CD4-positive, alpha-beta memory T cell (primary cell): ENCODE measurements around the gene TOP1. TPM values are rescaled to one million over a fixed set of nuclear protein-coding genes. Genes with fewer than 3 reads are reported as not detected.
A peak's percentile ranks its signal among the peaks of the same experiment; 100 is the strongest.

ENCODE experiments used
- CTCF ChIA-PET: fragments of 350-600 bp; sonication (Branson Sonifier 250); formaldehyde crosslinking; loops from one replicate; lab custom pipeline; 2021; ENCODE audit warnings: inconsistent platforms; ENCODE audit not compliant: partially characterized antibody; lab: Charles Lee
- POLR2A ChIA-PET: fragments of 350-600 bp; sonication (Branson Sonifier 250); formaldehyde crosslinking; loops from one replicate; lab custom pipeline; 2021; ENCODE audit not compliant: partially characterized antibody; lab: Charles Lee
- DNase-seq, 5 donors: peaks; one replicate each; pipeline versions ENCODE4 v3.0.0 to v3.0.0-alpha.2; 2020 to 2022; ENCODE audit warnings: mixed read lengths in 1 of 5
- H3K27ac ChIP-seq: one replicate; pipeline ENCODE4 v1.7.0; 2013; ENCODE audit warnings: low read depth, low read length
- H3K27me3 ChIP-seq: 2 replicates; pipeline ENCODE4 v1.7.0; 2013; ENCODE audit warnings: mild to moderate bottlenecking, low read length, moderate library complexity; ENCODE audit not compliant: insufficient read depth
- H3K36me3 ChIP-seq: 2 replicates; pipeline ENCODE4 v1.7.0; 2013; ENCODE audit warnings: mild to moderate bottlenecking, low read length, moderate library complexity; ENCODE audit not compliant: insufficient read depth
- H3K4me1 ChIP-seq: 2 replicates; pipeline ENCODE4 v1.7.0; 2013; ENCODE audit warnings: mild to moderate bottlenecking, low read length, moderate library complexity; ENCODE audit not compliant: insufficient read depth
- H3K4me3 ChIP-seq, 2 donors: one replicate each; pipeline ENCODE4 v1.7.0; 2013; ENCODE audit warnings: low read length in 2 of 2, mild to moderate bottlenecking in 1 of 2
- H3K9me3 ChIP-seq, 2 donors: one replicate each; pipeline ENCODE4 v1.7.0; 2013; ENCODE audit warnings: low read length in 2 of 2, control low read depth in 1 of 2; ENCODE audit not compliant: control insufficient read depth in 1 of 2
- H3K27ac Mint-ChIP-seq, 7 donors: one replicate each; pipeline ENCODE4 v1.8.0; 2020 to 2021; ENCODE audit warnings: mixed read lengths in 7 of 7, mild to moderate bottlenecking in 6 of 7, inconsistent platforms in 3 of 7, moderate library complexity in 3 of 7
- H3K27me3 Mint-ChIP-seq, 2 donors: one replicate each; pipeline ENCODE4 v1.8.0; 2020 to 2021; ENCODE audit warnings: mixed read lengths in 2 of 2
- H3K36me3 Mint-ChIP-seq, 2 donors: one replicate each; pipeline ENCODE4 v1.8.0; 2020 to 2021; ENCODE audit warnings: mixed read lengths in 2 of 2, inconsistent platforms in 1 of 2, mild to moderate bottlenecking in 1 of 2
- H3K4me1 Mint-ChIP-seq, 4 donors: one replicate each; pipeline ENCODE4 v1.8.0; 2020 to 2021; ENCODE audit warnings: mixed read lengths in 4 of 4, mild to moderate bottlenecking in 1 of 4
- H3K4me3 Mint-ChIP-seq, 8 donors: one replicate each; pipeline ENCODE4 v1.8.0; 2020 to 2021; ENCODE audit warnings: mixed read lengths in 8 of 8, mild to moderate bottlenecking in 7 of 8, moderate library complexity in 6 of 8, inconsistent platforms in 3 of 8
- H3K9me3 Mint-ChIP-seq, 8 donors: one replicate each; pipeline ENCODE4 v1.8.0; 2020 to 2021; ENCODE audit warnings: mixed read lengths in 8 of 8, mild to moderate bottlenecking in 5 of 8, inconsistent platforms in 3 of 8, moderate library complexity in 1 of 8
- intact Hi-C: fragments of 100-400 bp; cut with micrococcal nuclease; formaldehyde crosslinking; loops from one replicate; pipeline ENCODE4 v1.15.1; 2023
- polyA plus RNA-seq, 2 donors: library from polyadenylated mRNA; unstranded; fragments of 300-500 nt; fragmentation: Illumina TruSeq; gene quantifications; one replicate each; pipeline ENCODE4 v1.2.3, GENCODE V29; 2021
- total RNA-seq, 2 experiments: library from RNA; stranded (reverse); gene quantifications; one replicate each; pipeline ENCODE4 v1.2.3, GENCODE V29; 2021

TOP1 gene
- total and polyA plus RNA-seq, 4 experiments from 2014 or later = 3.8 to 47.5 (median 30.0) TPM

DNA sequence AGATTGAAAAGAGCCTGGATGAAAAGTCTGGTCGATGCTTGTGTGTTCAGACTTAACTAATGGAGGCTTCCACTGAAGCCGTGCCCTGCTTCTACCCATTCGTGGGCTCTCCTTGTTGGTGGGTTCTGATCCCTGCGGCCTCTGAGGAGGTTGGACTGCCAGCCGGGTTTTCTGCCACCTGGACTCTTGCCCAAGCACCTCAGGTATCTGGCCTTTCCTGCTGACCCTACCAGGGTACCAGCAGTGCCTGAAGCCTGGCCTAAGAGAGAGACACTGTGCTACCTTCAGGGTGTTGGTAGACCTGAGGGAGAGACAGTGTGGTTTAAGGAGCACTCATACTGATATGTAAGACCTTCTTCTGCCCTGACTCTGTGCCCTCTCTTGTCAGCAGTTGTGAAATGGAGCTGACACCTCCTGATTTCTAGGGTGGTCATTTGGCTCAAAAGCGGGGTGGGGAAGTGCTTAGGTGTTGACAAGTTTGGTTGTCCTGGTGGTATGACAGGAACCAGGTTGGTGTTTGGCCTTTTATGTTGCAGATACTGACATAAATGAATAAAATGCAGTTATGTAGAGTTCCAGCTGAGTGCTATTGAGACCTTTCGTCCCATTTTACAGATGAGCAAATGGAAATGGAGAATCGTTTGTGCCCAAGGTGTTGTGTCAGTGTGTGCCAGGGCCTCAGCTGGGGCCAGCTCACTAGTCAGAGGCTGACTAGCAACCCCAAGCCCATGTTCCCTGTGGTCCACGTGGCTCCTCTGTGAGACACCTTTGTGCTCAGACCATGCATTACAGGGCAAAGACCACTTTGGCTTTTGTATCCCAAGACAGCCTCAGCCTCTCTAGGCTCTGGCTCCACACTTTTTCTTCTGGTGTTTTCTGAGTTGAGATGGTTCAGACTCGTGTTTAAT is 111.9 kb downstream of the TOP1 start:
- Histone ChIP-seq H3K27me3 (no peaks in the 10 kb centered on the region), H3K36me3 (no peaks in the 10 kb centered on the region), H3K4me3 (peak overlapping the region; percentile 82), H3K4me1 (peaks cover 77% of the 10 kb centered on the region), H3K9me3 (no peaks in the 10 kb centered on the region), H3K27ac (peak overlapping the region; percentile 84)
- POLR2A ChIA-PET = interaction anchor here (5.1 to 16.2 kb wide), 2 partner anchors 13 to 33 kb away, joined by 22 to 753 read pairs; no protein-coding TSS in a partner anchor
- intact Hi-C loops = no loop called here
- Mint-ChIP-seq H3K27ac (peak overlapping the region; percentile 88 to 98 (median 93)), H3K4me3 (peak overlapping the region; percentile 93 to 99 (median 96)), H3K4me1 (peaks cover 68 to 86% (median 75%) of the 10 kb centered on the region in 4 donors), H3K36me3 (peaks cover 9 to 27% of the 10 kb centered on the region in 2 donors), H3K27me3 (no peaks in the 10 kb centered on the region), H3K9me3 (no peaks in the 10 kb centered on the region)
- DNase-seq = peak in 1 of 5 donors; percentile 19
- CTCF ChIA-PET = interaction anchor here (1.2 to 9.9 kb wide), 4 partner anchors 11 to 32 kb away, joined by 3 to 178 read pairs (median 42); no protein-coding TSS in a partner anchor

DNA sequence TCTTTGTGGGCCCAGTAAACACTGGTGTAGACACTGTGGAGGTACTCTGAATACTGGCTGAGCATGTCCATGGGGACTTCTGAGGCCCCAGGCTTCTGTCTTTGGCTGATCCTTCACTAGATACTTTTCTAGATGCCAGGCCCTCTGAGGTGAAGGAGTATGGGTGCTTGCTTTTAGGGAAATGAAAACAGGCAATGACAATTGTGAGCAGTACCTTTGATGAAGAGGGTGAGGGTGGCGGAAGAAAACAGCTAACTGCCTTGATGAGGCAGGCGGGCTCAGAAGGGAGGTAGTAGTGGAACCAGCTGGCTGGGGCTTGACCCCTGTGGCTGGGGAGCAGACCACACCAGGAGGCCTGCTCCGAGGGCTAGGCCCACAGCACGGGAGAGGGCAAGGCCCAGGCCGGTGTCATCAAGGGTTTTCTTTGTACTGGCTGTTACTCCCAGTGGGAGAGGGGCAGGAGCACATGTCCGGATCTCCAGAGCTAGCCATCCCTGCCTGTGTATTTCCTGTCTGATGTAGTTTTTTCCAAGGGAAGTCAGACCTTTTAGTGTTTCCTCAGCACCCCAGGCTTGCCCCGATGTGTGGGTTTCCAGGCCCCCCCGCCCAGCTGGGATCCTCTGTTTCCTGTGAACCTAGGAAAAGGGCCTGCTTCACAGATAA is 112.7 kb downstream of the TOP1 start:
- Histone ChIP-seq H3K27ac (peak overlapping the region; percentile 84), H3K36me3 (no peaks in the 10 kb centered on the region), H3K4me1 (peaks cover 77% of the 10 kb centered on the region), H3K4me3 (peak overlapping the region; percentile 82), H3K27me3 (no peaks in the 10 kb centered on the region), H3K9me3 (no peaks in the 10 kb centered on the region)
- peak in 1 of 5 donors; percentile 43 for DNase-seq
- H3K27ac Mint-ChIP-seq = peak overlapping the region; percentile 88 to 98 (median 93)
- H3K4me1 Mint-ChIP-seq = peaks cover 69 to 86% (median 75%) of the 10 kb centered on the region in 4 donors
- H3K9me3 Mint-ChIP-seq = no peaks in the 10 kb centered on the region
- POLR2A ChIA-PET = interaction anchor here (0.7 to 16.2 kb wide), 7 partner anchors 12 to 150 kb away, joined by 3 to 753 read pairs (median 4); no protein-coding TSS in a partner anchor
- H3K36me3 Mint-ChIP-seq = peaks cover 9 to 26% of the 10 kb centered on the region in 2 donors
- CTCF ChIA-PET = interaction anchor here (1.3 to 9.9 kb wide), 6 partner anchors 7 to 31 kb away, joined by 3 to 178 read pairs (median 4); no protein-coding TSS in a partner anchor
- H3K27me3 Mint-ChIP-seq = no peaks in the 10 kb centered on the region
- intact Hi-C loops = no loop called here
- H3K4me3 Mint-ChIP-seq = peak overlapping the region; percentile 93 to 99 (median 96)

- CTCF ChIA-PET = interaction anchor here (0.6 to 9.9 kb wide), 7 partner anchors 8 to 90 kb away, joined by 3 to 178 read pairs (median 4); no protein-coding TSS in a partner anchor
- Histone ChIP-seq H3K27me3 (no peaks in the 10 kb centered on the region), H3K36me3 (no peaks in the 10 kb centered on the region), H3K4me1 (peaks cover 82% of the 10 kb centered on the region), H3K4me3 (peak overlapping the region; percentile 38 to 82), H3K9me3 (no peaks in the 10 kb centered on the region), H3K27ac (peak overlapping the region; percentile 84)
- H3K9me3 Mint-ChIP-seq = no peaks in the 10 kb centered on the region
- no peaks in the 10 kb centered on the region for H3K27me3 Mint-ChIP-seq
- peak in 1 of 5 donors; percentile 47 for DNase-seq
- peak overlapping the region; percentile 93 to 99 (median 96) for H3K4me3 Mint-ChIP-seq
- POLR2A ChIA-PET = interaction anchor here (0.7 to 16.2 kb wide), 8 partner anchors 8 to 150 kb away, joined by 3 to 753 read pairs (median 4); no protein-coding TSS in a partner anchor
- intact Hi-C loops = no loop called here
- H3K27ac Mint-ChIP-seq = peak overlapping the region; percentile 88 to 98 (median 93)
- H3K4me1 Mint-ChIP-seq = peaks cover 77 to 93% (median 83%) of the 10 kb centered on the region in 4 donors
- peaks cover 16 to 31% of the 10 kb centered on the region in 2 donors for H3K36me3 Mint-ChIP-seq
Observed at GRCh38 chr20:41142245-41142644, 113.6 kb downstream of the TOP1 start.

- Mint-ChIP-seq H3K9me3 (no peaks in the 10 kb centered on the region), H3K4me3 (peak overlapping the region; percentile 93 to 99 (median 96)), H3K4me1 (peaks cover 79 to 100% (median 87%) of the 10 kb centered on the region in 4 donors), H3K36me3 (peaks cover 17 to 32% of the 10 kb centered on the region in 2 donors), H3K27me3 (no peaks in the 10 kb centered on the region), H3K27ac (peak overlapping the region; percentile 88 to 98 (median 93))
- Histone ChIP-seq H3K36me3 (no peaks in the 10 kb centered on the region), H3K27ac (peak overlapping the region; percentile 84), H3K9me3 (no peaks in the 10 kb centered on the region), H3K27me3 (no peaks in the 10 kb centered on the region), H3K4me1 (peaks cover 89% of the 10 kb centered on the region), H3K4me3 (peak overlapping the region in 1 of 2 donors; percentile 82)
- POLR2A ChIA-PET = interaction anchor here (1.4 to 16.2 kb wide), 3 partner anchors 9 to 24 kb away, joined by 5 to 753 read pairs (median 5); no protein-coding TSS in a partner anchor
- intact Hi-C loops = loop anchor here (1.0 kb wide), 1 partner anchor 14 kb away; no protein-coding TSS in a partner anchor
- peak; percentile 49 to 82 (median 54) for DNase-seq
- CTCF ChIA-PET = interaction anchor here (1.3 to 9.9 kb wide), 7 partner anchors 8 to 30 kb away, joined by 3 to 178 read pairs (median 13); no protein-coding TSS in a partner anchor
Observed at GRCh38 chr20:41142919-41143318, 114.3 kb downstream of the TOP1 start.

DNA sequence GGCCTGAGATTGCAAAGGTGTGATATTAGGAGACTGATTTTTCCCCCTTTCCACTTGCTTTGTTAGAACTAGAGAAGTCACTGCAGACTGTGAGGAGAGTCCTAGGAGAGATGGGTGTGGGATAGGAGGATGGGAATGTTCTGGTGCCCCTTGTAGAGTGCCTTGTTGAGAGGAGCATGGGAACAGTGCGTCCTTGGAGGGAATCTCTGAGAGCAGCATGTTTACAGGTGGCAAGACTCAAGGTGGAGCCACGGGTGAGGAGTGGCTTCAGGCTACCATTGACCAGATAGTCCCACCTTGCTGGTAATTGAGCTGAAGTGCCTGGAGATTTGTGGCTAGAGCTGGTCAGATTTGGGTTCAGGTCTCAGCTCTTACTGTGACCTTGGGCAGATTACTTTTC is 114.7 kb downstream of the TOP1 start:
- Histone ChIP-seq H3K4me3 (peak overlapping the region in 1 of 2 donors; percentile 82), H3K27me3 (no peaks in the 10 kb centered on the region), H3K9me3 (no peaks in the 10 kb centered on the region), H3K4me1 (peaks cover 93% of the 10 kb centered on the region), H3K36me3 (no peaks in the 10 kb centered on the region), H3K27ac (peak overlapping the region; percentile 84)
- no peaks in the 10 kb centered on the region for H3K9me3 Mint-ChIP-seq
- H3K36me3 Mint-ChIP-seq = peaks cover 17 to 30% of the 10 kb centered on the region in 2 donors
- peak in 1 of 5 donors; percentile 9 for DNase-seq
- peaks cover 83 to 100% (median 92%) of the 10 kb centered on the region in 4 donors for H3K4me1 Mint-ChIP-seq
- peak overlapping the region; percentile 93 to 99 (median 96) for H3K4me3 Mint-ChIP-seq
- CTCF ChIA-PET = interaction anchor here (0.9 to 5.0 kb wide), 6 partner anchors 8 to 103 kb away, joined by 3 to 49 read pairs (median 10); no protein-coding TSS in a partner anchor
- H3K27me3 Mint-ChIP-seq = no peaks in the 10 kb centered on the region
- peak overlapping the region; percentile 88 to 98 (median 93) for H3K27ac Mint-ChIP-seq
- intact Hi-C loops = loop anchor here (1.0 kb wide), 1 partner anchor 14 kb away; no protein-coding TSS in a partner anchor
- POLR2A ChIA-PET = interaction anchor here (1.4 to 16.2 kb wide), 4 partner anchors 9 to 29 kb away, joined by 4 to 753 read pairs (median 5); no protein-coding TSS in a partner anchor

- peaks cover 89 to 100% (median 97%) of the 10 kb centered on the region in 4 donors for H3K4me1 Mint-ChIP-seq
- Histone ChIP-seq H3K36me3 (no peaks in the 10 kb centered on the region), H3K4me1 (peaks cover 100% of the 10 kb centered on the region), H3K4me3 (peak overlapping the region in 1 of 2 donors; percentile 5), H3K27me3 (no peaks in the 10 kb centered on the region), H3K27ac (peak overlapping the region; percentile 32), H3K9me3 (no peaks in the 10 kb centered on the region)
- intact Hi-C loops = no loop called here
- H3K9me3 Mint-ChIP-seq = no peaks in the 10 kb centered on the region
- H3K27me3 Mint-ChIP-seq = no peaks in the 10 kb centered on the region
- peak in 1 of 5 donors; percentile 14 for DNase-seq
- CTCF ChIA-PET = interaction anchor here (2.9 to 5.0 kb wide), 3 partner anchors 10 to 27 kb away, joined by 11 to 49 read pairs (median 21); no protein-coding TSS in a partner anchor
- POLR2A ChIA-PET = interaction anchor here (0.6 to 16.6 kb wide), 3 partner anchors 5 to 106 kb away, joined by 6 to 753 read pairs (median 753); partner anchors contain the start of gene PLCG1
- peak overlapping the region in 7 of 8 donors; percentile 60 to 99 (median 96) for H3K4me3 Mint-ChIP-seq
- H3K27ac Mint-ChIP-seq = peak overlapping the region; percentile 88 to 98 (median 93)
- peaks cover 24 to 26% of the 10 kb centered on the region in 2 donors for H3K36me3 Mint-ChIP-seq
Observed at GRCh38 chr20:41145317-41145716, 116.7 kb downstream of the TOP1 start.
